CD14-positive monocyte (primary cell): Measurements from ENCODE around the gene CNIH1. TPM values are rescaled to one million over a fixed set of nuclear protein-coding genes. Genes with fewer than 3 reads are reported as not detected.

ENCODE experiments used
- DNase-seq, 3 donors: peaks; one replicate each; pipeline ENCODE4 v3.0.0-alpha.2; 2011 to 2022
- H2AFZ ChIP-seq: 2 replicates; pipeline ENCODE4 v1.6.0; 2012; ENCODE audit warnings: mild to moderate bottlenecking, low read depth, low read length, inconsistent platforms; ENCODE audit not compliant: insufficient read depth, poor library complexity, severe bottlenecking
- H3K27ac ChIP-seq, 2 donors: 1 replicate in 1 of 2; 2 replicates in 1 of 2; pipeline ENCODE4 v1.5.1; 2012 to 2013; ENCODE audit warnings: low read length in 2 of 2, control low read depth in 1 of 2, inconsistent platforms in 1 of 2, low read depth in 1 of 2, mild to moderate bottlenecking in 1 of 2
- H3K27me3 ChIP-seq, 2 donors: one replicate each; pipeline versions ENCODE4 v1.6.0 to v1.6.1; 2011 to 2013; ENCODE audit warnings: low read length in 2 of 2; ENCODE audit not compliant: control insufficient read depth in 2 of 2, insufficient read depth in 2 of 2
- H3K36me3 ChIP-seq, 2 donors: replicated peaks in 1 of 2; 1 replicate in 1 of 2; 2 replicates in 1 of 2; pipeline versions ENCODE4 v1.5.1 to v1.6.1; 2012 to 2013; ENCODE audit warnings: low read length in 2 of 2, control low read depth in 1 of 2, inconsistent platforms in 1 of 2, mild to moderate bottlenecking in 1 of 2; ENCODE audit not compliant: insufficient read depth in 2 of 2, control insufficient read depth in 1 of 2
- H3K4me1 ChIP-seq, 2 donors: 1 replicate in 1 of 2; 2 replicates in 1 of 2; pipeline versions ENCODE4 v1.5.1 to v1.6.1; 2012 to 2013; ENCODE audit warnings: low read length in 2 of 2, control low read depth in 1 of 2, inconsistent platforms in 1 of 2, mild to moderate bottlenecking in 1 of 2, moderate library complexity in 1 of 2; ENCODE audit not compliant: insufficient read depth in 2 of 2, control insufficient read depth in 1 of 2
- H3K4me2 ChIP-seq: replicated peaks from 2 replicates; pipeline ENCODE3; 2012; ENCODE audit warnings: low read length, moderate library complexity, mild to moderate bottlenecking; ENCODE audit not compliant: poor library complexity, severe bottlenecking; ENCODE audit errors: extremely low read depth
- H3K4me3 ChIP-seq, 3 experiments: fragments of 200-600 bp in 1 of 3; sonication (generic) in 1 of 3; replicated peaks in 1 of 3; 1 replicate in 2 of 3; 2 replicates in 1 of 3; pipeline ENCODE4 v1.5.1; 2011 to 2013; ENCODE audit warnings: low read length in 3 of 3, mild to moderate bottlenecking in 3 of 3, control low read depth in 2 of 3, low read depth in 2 of 3, inconsistent platforms in 1 of 3, moderate library complexity in 1 of 3
- H3K79me2 ChIP-seq: 2 replicates; pipeline ENCODE4 v1.6.0; 2012; ENCODE audit warnings: mild to moderate bottlenecking, control low read depth, inconsistent platforms, low read length, moderate library complexity; ENCODE audit not compliant: insufficient read depth
- H3K9ac ChIP-seq: 2 replicates; pipeline ENCODE4 v1.6.0; 2017; ENCODE audit warnings: low read length, mild to moderate bottlenecking; ENCODE audit not compliant: insufficient read depth, poor library complexity, severe bottlenecking
- H3K9me3 ChIP-seq, 2 donors: replicated peaks in 1 of 2; 1 replicate in 1 of 2; 2 replicates in 1 of 2; pipeline versions ENCODE4 v1.5.1 to v1.6.1; 2012 to 2013; ENCODE audit warnings: low read length in 2 of 2, control low read depth in 1 of 2; ENCODE audit not compliant: control insufficient read depth in 1 of 2, insufficient read depth in 1 of 2
- H4K20me1 ChIP-seq: 2 replicates; pipeline ENCODE4 v1.6.0; 2012; ENCODE audit warnings: mild to moderate bottlenecking, low read length, control low read depth, moderate library complexity; ENCODE audit not compliant: insufficient read depth
- H3K27ac Mint-ChIP-seq, 7 donors: one replicate each; pipeline ENCODE4 v1.8.0; 2020; ENCODE audit warnings: mild to moderate bottlenecking in 7 of 7, mixed read lengths in 7 of 7, moderate library complexity in 6 of 7, inconsistent platforms in 2 of 7
- H3K27me3 Mint-ChIP-seq, 3 donors: one replicate each; pipeline ENCODE4 v1.8.0; 2021 to 2022; ENCODE audit warnings: low read depth in 3 of 3, mild to moderate bottlenecking in 3 of 3, mixed read lengths in 3 of 3, moderate library complexity in 3 of 3, inconsistent platforms in 1 of 3
- H3K36me3 Mint-ChIP-seq, 2 donors: one replicate each; pipeline ENCODE4 v1.8.0; 2020; ENCODE audit warnings: mixed read lengths in 2 of 2, inconsistent platforms in 1 of 2, mild to moderate bottlenecking in 1 of 2
- H3K4me1 Mint-ChIP-seq: one replicate; pipeline ENCODE4 v1.8.0; 2020; ENCODE audit warnings: mild to moderate bottlenecking, mixed read lengths
- H3K4me3 Mint-ChIP-seq, 2 donors: one replicate each; pipeline ENCODE4 v1.8.0; 2020; ENCODE audit warnings: mild to moderate bottlenecking in 2 of 2, mixed read lengths in 2 of 2, moderate library complexity in 1 of 2
- H3K9me3 Mint-ChIP-seq, 7 donors: one replicate each; pipeline ENCODE4 v1.8.0; 2020 to 2022; ENCODE audit warnings: mixed read lengths in 7 of 7, mild to moderate bottlenecking in 6 of 7, moderate library complexity in 6 of 7, inconsistent platforms in 2 of 7
- WGBS: methylation state at CpG from one replicate; pipeline ENCODE4 v1.1.5; 2013; ENCODE audit warnings: missing lambda C conversion rate; ENCODE audit not compliant: insufficient coverage; 5-methylcytosine and 5-hydroxymethylcytosine counted together
- intact Hi-C, 2 donors: fragments of 100-400 bp; cut with micrococcal nuclease; formaldehyde crosslinking; loops; one replicate each; pipeline versions ENCODE4 v1.15.0 to v1.15.1; 2023
- polyA plus RNA-seq, 3 donors: library from polyadenylated mRNA; depleted of rRNA in 1 of 3; unstranded in 2 of 3; stranded (reverse) in 1 of 3; fragments of 300-500 nt in 2 of 3; fragments of >200 nt in 1 of 3; fragmentation: Illumina TruSeq in 2 of 3; gene quantifications; 1 replicate in 2 of 3; 2 replicates in 1 of 3; pipeline ENCODE4 v1.2.3, GENCODE V29; 2012 to 2021
- TF ChIP-seq, protein P1 (sequence below): fragments of 200-600 bp; IDR thresholded peaks from one replicate; pipeline ENCODE4 v1.8.0; 2022; ENCODE audit warnings: antibody characterized with exemption, mild to moderate bottlenecking

The CNIH1 gene
- polyA plus RNA-seq, 3 donors = 109 to 162 (median 138) TPM

DNA sequence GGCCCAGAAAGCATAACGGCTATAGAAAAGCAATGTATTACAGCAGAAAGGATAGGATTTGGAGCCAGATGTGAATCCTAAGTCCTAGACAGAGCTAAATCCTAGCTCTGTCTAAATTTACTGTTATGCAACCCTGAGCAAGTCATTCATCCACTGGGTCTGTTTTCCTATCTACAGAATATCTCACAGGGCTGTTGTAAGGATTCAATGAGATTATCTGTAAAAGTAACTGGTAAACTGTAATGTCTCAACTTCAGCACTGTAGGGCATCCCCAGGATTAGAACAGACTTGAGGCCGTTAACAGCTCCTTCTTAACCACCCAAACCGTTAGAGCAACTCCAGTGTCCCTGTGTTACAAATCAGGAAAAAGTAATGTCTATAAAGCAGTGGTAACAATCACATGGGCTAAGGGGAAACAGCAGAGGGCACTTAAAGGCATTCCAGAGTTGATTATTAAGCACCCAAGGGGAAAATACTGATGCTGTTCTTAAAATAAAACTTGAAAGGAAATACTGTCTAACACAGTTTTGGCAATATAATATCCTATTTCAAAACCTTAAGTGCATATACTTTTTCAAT lies 37.6 kb upstream of the CNIH1 start:
- intact Hi-C loops = no loop called here
- H3K36me3 Mint-ChIP-seq = peaks cover 62 to 72% of the 10 kb centered on the region in 2 donors
- 100% methylated on average over 1 of the region's 3 CpGs for WGBS

GRCh38 chr14:54475911-54476310 lies 34.7 kb upstream of the CNIH1 start:
- Histone ChIP-seq H4K20me1 (peaks cover 10% of the 10 kb centered on the region), H3K4me3 (no peak overlapping the region), H2AFZ (no peak overlapping the region), H3K79me2 (peaks cover 4% of the 10 kb centered on the region), H3K27me3 (no peaks in the 10 kb centered on the region), H3K9me3 (no peaks in the 10 kb centered on the region), H3K4me2 (no peak overlapping the region), H3K9ac (no peak overlapping the region), H3K4me1 (no peaks in the 10 kb centered on the region), H3K36me3 (peaks cover 43 to 93% of the 10 kb centered on the region in 2 donors), H3K27ac (peak overlapping the region in 1 of 2 donors; percentile 4)
- Mint-ChIP-seq H3K4me3 (no peak overlapping the region), H3K27me3 (no peaks in the 10 kb centered on the region), H3K9me3 (peaks cover 0 to 2% (median 0%) of the 10 kb centered on the region in 7 donors), H3K4me1 (peaks cover 6% of the 10 kb centered on the region), H3K36me3 (peaks cover 65 to 73% of the 10 kb centered on the region in 2 donors), H3K27ac (peak overlapping the region in 4 of 7 donors; percentile 13 to 67 (median 18))
- WGBS = 100% methylated on average over 2 of the region's 4 CpGs
- intact Hi-C loops = no loop called here
- TF ChIP-seq, protein P1, sequence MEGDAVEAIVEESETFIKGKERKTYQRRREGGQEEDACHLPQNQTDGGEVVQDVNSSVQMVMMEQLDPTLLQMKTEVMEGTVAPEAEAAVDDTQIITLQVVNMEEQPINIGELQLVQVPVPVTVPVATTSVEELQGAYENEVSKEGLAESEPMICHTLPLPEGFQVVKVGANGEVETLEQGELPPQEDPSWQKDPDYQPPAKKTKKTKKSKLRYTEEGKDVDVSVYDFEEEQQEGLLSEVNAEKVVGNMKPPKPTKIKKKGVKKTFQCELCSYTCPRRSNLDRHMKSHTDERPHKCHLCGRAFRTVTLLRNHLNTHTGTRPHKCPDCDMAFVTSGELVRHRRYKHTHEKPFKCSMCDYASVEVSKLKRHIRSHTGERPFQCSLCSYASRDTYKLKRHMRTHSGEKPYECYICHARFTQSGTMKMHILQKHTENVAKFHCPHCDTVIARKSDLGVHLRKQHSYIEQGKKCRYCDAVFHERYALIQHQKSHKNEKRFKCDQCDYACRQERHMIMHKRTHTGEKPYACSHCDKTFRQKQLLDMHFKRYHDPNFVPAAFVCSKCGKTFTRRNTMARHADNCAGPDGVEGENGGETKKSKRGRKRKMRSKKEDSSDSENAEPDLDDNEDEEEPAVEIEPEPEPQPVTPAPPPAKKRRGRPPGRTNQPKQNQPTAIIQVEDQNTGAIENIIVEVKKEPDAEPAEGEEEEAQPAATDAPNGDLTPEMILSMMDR = no peak
- DNase-seq = no peak

More for the DNA sequence above, 37.6 kb upstream of the CNIH1 start:
- H3K9me3 ChIP-seq = no peaks in the 10 kb centered on the region
- peaks cover 7 to 9% of the 10 kb centered on the region in 2 donors for H3K4me1 ChIP-seq
- H3K27ac ChIP-seq = no peak overlapping the region
- H4K20me1 ChIP-seq = peaks cover 35% of the 10 kb centered on the region
- no peak overlapping the region for H2AFZ ChIP-seq
- H3K79me2 ChIP-seq = peaks cover 32% of the 10 kb centered on the region
- DNase-seq = no peak
- H3K27me3 Mint-ChIP-seq = peaks cover 0 to 1% (median 0%) of the 10 kb centered on the region in 3 donors
- no peak overlapping the region for H3K27ac Mint-ChIP-seq
- no peak overlapping the region for H3K9ac ChIP-seq
- H3K4me2 ChIP-seq = no peak overlapping the region
- no peak overlapping the region for H3K4me3 ChIP-seq
- no peaks in the 10 kb centered on the region for H3K27me3 ChIP-seq
- no peak overlapping the region for H3K4me3 Mint-ChIP-seq
- peaks cover 55 to 93% of the 10 kb centered on the region in 2 donors for H3K36me3 ChIP-seq
- peaks cover 16% of the 10 kb centered on the region for H3K4me1 Mint-ChIP-seq
- TF ChIP-seq, protein P1 = no peak
- no peaks in the 10 kb centered on the region for H3K9me3 Mint-ChIP-seq
